ENCODE measurements around the gene SLC2A6.

SLC2A6 gene

DNA sequence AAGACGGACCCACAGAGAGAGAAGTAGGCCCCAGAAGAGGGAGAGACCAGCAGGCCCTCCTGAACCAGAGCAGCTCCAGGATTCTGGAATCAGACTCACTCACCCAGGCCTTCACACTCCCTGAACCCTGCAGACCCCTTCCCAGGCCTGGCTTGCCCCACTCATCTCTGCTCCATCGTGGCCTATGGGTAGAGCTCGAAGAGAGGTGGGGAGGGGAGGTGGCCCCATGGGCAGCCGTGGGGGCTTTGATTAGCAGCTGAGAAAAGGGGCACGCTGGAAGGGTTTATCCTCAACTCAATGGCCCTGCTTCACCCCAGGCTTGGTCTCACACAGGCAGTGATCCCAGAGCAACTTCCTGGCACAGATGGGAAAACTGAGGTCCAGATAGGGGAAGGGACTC, 45.2 kb upstream of the SLC2A6 start:
- TF ChIP-seq, protein P1, sequence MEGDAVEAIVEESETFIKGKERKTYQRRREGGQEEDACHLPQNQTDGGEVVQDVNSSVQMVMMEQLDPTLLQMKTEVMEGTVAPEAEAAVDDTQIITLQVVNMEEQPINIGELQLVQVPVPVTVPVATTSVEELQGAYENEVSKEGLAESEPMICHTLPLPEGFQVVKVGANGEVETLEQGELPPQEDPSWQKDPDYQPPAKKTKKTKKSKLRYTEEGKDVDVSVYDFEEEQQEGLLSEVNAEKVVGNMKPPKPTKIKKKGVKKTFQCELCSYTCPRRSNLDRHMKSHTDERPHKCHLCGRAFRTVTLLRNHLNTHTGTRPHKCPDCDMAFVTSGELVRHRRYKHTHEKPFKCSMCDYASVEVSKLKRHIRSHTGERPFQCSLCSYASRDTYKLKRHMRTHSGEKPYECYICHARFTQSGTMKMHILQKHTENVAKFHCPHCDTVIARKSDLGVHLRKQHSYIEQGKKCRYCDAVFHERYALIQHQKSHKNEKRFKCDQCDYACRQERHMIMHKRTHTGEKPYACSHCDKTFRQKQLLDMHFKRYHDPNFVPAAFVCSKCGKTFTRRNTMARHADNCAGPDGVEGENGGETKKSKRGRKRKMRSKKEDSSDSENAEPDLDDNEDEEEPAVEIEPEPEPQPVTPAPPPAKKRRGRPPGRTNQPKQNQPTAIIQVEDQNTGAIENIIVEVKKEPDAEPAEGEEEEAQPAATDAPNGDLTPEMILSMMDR (IDR thresholded peaks at IDR 0.05; ENCODE audit: low read depth, low read length, missing control alignments): no peak
- no peak overlapping the region for H3K4me3 ChIP-seq (ENCODE audit: low read depth, low read length)
- in situ Hi-C loops (cut with HindIII; ENCODE audit: low sequenced_read_pairs): no loop called here
- DNase-seq (ENCODE audit: low read depth): no peak

- TF ChIP-seq, protein P1 (IDR thresholded peaks at IDR 0.05; ENCODE audit: low read depth, low read length, missing control alignments): no peak
- DNase-seq (ENCODE audit: low read depth): no peak
- H3K4me3 ChIP-seq (ENCODE audit: low read depth, low read length): no peak overlapping the region
- in situ Hi-C loops (cut with HindIII; ENCODE audit: low sequenced_read_pairs): no loop called here
Observed at GRCh38 chr9:133523106-133523505, 44.2 kb upstream of the SLC2A6 start.

DNA sequence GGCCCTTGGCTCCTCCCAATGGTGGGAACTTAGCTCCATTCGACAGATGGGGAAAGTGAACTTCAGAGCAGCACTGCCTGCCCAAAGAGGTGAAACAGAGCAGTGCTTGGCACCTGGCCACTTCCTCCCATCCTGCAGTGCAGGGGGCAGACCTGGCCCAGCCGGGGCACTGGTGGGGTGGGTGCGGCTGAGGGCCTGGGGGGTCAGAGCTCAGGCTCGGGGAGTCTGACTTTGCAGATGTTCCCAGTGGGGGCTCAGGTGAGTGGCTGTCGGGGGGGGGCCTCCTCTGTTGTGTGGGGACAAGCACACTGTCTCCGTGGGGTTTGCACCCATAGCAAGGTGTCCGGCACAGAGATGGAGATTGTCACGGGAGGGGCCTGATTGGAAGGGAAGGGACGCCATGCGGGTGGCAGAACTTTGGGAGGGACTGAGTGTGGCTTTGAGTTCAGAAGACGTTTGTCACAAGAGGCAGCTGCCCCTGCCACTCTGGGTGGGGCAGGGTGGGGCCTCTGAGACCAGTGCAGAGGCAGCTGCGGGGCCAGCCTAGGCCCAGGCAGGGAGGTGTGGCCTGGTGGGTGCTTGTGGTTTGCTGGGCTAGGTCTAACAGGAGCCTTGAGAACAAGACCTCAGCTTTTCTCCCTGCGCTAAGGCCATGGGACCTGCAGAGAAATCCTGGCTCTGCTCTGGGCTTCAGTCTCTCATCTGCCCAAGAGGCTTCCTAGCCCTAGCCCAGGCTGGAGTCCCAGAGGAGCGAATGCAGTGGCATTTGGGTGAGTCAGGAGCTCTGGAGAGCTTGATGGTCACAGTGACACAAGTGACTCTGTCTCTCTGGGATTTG, 43.4 kb upstream of the SLC2A6 start:
- no peak for DNase-seq (ENCODE audit: low read depth)
- TF ChIP-seq, protein P1 (IDR thresholded peaks at IDR 0.05; ENCODE audit: low read depth, low read length, missing control alignments): no peak
- in situ Hi-C loops (cut with HindIII; ENCODE audit: low sequenced_read_pairs): no loop called here
- no peak overlapping the region for H3K4me3 ChIP-seq (ENCODE audit: low read depth, low read length)

GRCh38 chr9:133521122-133522072, 42.5 kb upstream of the SLC2A6 start:
- in situ Hi-C loops (cut with HindIII; ENCODE audit: low sequenced_read_pairs): no loop called here

GRCh38 chr9:133520121-133520835, 41.4 kb upstream of the SLC2A6 start:
- TF ChIP-seq, protein P1 (IDR thresholded peaks at IDR 0.05; ENCODE audit: low read depth, low read length, missing control alignments): no peak
- no peak for DNase-seq (ENCODE audit: low read depth)
- H3K4me3 ChIP-seq (ENCODE audit: low read depth, low read length): no peak overlapping the region
- in situ Hi-C loops (cut with HindIII; ENCODE audit: low sequenced_read_pairs): no loop called here

More at GRCh38 chr9:133521122-133522072, 42.5 kb upstream of the SLC2A6 start:
- no peak for DNase-seq (ENCODE audit: low read depth)
- no peak overlapping the region for H3K4me3 ChIP-seq (ENCODE audit: low read depth, low read length)
- TF ChIP-seq, protein P1 (IDR thresholded peaks at IDR 0.05; ENCODE audit: low read depth, low read length, missing control alignments): no peak

GRCh38 chr9:133519693-133520092, 40.8 kb upstream of the SLC2A6 start:
- DNase-seq (ENCODE audit: low read depth): no peak
- no peak overlapping the region for H3K4me3 ChIP-seq (ENCODE audit: low read depth, low read length)
- in situ Hi-C loops (cut with HindIII; ENCODE audit: low sequenced_read_pairs): no loop called here
- TF ChIP-seq, protein P1 (IDR thresholded peaks at IDR 0.05; ENCODE audit: low read depth, low read length, missing control alignments): no peak

Data from astrocyte of the cerebellum (primary cell).